ENCODE results near the gene HIBADH. TPM values are rescaled to one million over a fixed set of nuclear protein-coding genes. Genes with fewer than 3 reads are reported as not detected.

The HIBADH gene
- total RNA-seq, 1 donor from 2014 or later = 25.3 TPM

GRCh38 chr7:27554826-27555225 is 107.9 kb downstream of the HIBADH start:
- no peak overlapping the region for H3K4me3 Mint-ChIP-seq (ENCODE audit: low read depth)
- no peaks in the 10 kb centered on the region for H3K27me3 Mint-ChIP-seq
- peaks cover 3% of the 10 kb centered on the region for H3K36me3 Mint-ChIP-seq (ENCODE audit: insufficient read depth)
- TF ChIP-seq CTCF (IDR thresholded peaks at IDR 0.05; ENCODE audit: unreplicated experiment) = no peak
- peaks cover 3% of the 10 kb centered on the region for H3K4me1 Mint-ChIP-seq (ENCODE audit: low read depth)
- H3K27ac Mint-ChIP-seq = no peak overlapping the region
- no peak for DNase-seq (ENCODE audit: low spot score, unreplicated experiment)
- peaks cover 7% of the 10 kb centered on the region for H3K9me3 Mint-ChIP-seq (ENCODE audit: low read depth)

GRCh38 chr7:27553273-27553672 is 109.4 kb downstream of the HIBADH start:
- Mint-ChIP-seq H3K27ac (no peak overlapping the region), H3K4me1 (ENCODE audit: low read depth) (peaks cover 3% of the 10 kb centered on the region), H3K9me3 (ENCODE audit: low read depth) (peaks cover 7% of the 10 kb centered on the region), H3K36me3 (ENCODE audit: insufficient read depth) (peaks cover 3% of the 10 kb centered on the region), H3K4me3 (ENCODE audit: low read depth) (no peak overlapping the region), H3K27me3 (no peaks in the 10 kb centered on the region)
- DNase-seq (ENCODE audit: low spot score, unreplicated experiment) = no peak
- TF ChIP-seq CTCF (IDR thresholded peaks at IDR 0.05; ENCODE audit: unreplicated experiment) = no peak

- no peak for TF ChIP-seq CTCF (IDR thresholded peaks at IDR 0.05; ENCODE audit: unreplicated experiment)
- Mint-ChIP-seq H3K27ac (no peak overlapping the region), H3K36me3 (ENCODE audit: insufficient read depth) (peaks cover 3% of the 10 kb centered on the region), H3K4me3 (ENCODE audit: low read depth) (no peak overlapping the region), H3K9me3 (ENCODE audit: low read depth) (peaks cover 3% of the 10 kb centered on the region), H3K4me1 (ENCODE audit: low read depth) (peaks cover 3% of the 10 kb centered on the region), H3K27me3 (no peaks in the 10 kb centered on the region)
- no peak for DNase-seq (ENCODE audit: low spot score, unreplicated experiment)
Observed at GRCh38 chr7:27551803-27552400, 110.8 kb downstream of the HIBADH start.

- Mint-ChIP-seq H3K9me3 (ENCODE audit: low read depth) (no peaks in the 10 kb centered on the region), H3K27ac (no peak overlapping the region), H3K27me3 (no peaks in the 10 kb centered on the region), H3K36me3 (ENCODE audit: insufficient read depth) (no peaks in the 10 kb centered on the region), H3K4me1 (ENCODE audit: low read depth) (peaks cover 3% of the 10 kb centered on the region), H3K4me3 (ENCODE audit: low read depth) (no peak overlapping the region)
- no peak for DNase-seq (ENCODE audit: low spot score, unreplicated experiment)
- TF ChIP-seq CTCF (IDR thresholded peaks at IDR 0.05; ENCODE audit: unreplicated experiment) = no peak
Observed at GRCh38 chr7:27549606-27550005, 113.1 kb downstream of the HIBADH start.

DNA sequence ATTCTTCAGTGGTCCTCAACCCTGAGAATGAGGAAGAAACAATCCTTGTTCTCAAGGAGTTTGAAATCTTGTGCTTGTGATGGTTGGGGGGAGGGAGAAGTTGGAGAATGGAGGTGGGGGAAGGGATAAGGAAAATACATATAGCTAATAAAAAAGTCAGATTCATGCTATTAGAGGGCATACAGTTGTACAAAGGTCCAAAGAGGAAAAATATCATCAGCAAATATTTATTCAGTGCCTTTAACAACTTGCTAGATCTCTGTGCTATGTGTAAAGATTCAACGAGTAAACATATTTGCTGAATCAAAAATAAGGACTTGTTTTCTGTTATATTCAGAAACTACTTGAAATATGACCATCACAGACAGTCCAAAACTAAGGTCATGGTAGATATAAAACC is 114.4 kb downstream of the HIBADH start:
- DNase-seq (ENCODE audit: low spot score, unreplicated experiment) = no peak
- Mint-ChIP-seq H3K27me3 (no peaks in the 10 kb centered on the region), H3K27ac (no peak overlapping the region), H3K36me3 (ENCODE audit: insufficient read depth) (no peaks in the 10 kb centered on the region), H3K9me3 (ENCODE audit: low read depth) (no peaks in the 10 kb centered on the region), H3K4me1 (ENCODE audit: low read depth) (peaks cover 1% of the 10 kb centered on the region), H3K4me3 (ENCODE audit: low read depth) (no peak overlapping the region)
- TF ChIP-seq CTCF (IDR thresholded peaks at IDR 0.05; ENCODE audit: unreplicated experiment) = no peak

Measured in progenitor cell of endocrine pancreas (in vitro differentiated cells).